Suprapubic skin (tissue), 4 donors: ENCODE results near the gene CELF5.

ENCODE experiments used
- CTCF ChIP-seq, 2 donors: fragments of 200-600 bp in 1 of 2; fragments of 450-650 bp in 1 of 2; sonication (generic) in 1 of 2; IDR thresholded peaks; one replicate each; pipeline ENCODE4 v1.5.1; 2016 to 2019; ENCODE audit warnings: antibody characterized with exemption in 2 of 2, mild to moderate bottlenecking in 1 of 2, moderate library complexity in 1 of 2
- EP300 ChIP-seq: sonication (generic); formaldehyde crosslinking; IDR thresholded peaks from one replicate; pipeline ENCODE4 v1.6.1; 2017; ENCODE audit warnings: antibody characterized with exemption
- POLR2AphosphoS5 ChIP-seq, 3 donors: sonication (generic); formaldehyde crosslinking; IDR thresholded peaks; one replicate each; pipeline ENCODE4 v1.6.1; 2017; ENCODE audit warnings: antibody characterized with exemption in 3 of 3

GRCh38 chr19:3283246-3283751 lies 58.8 kb downstream of the CELF5 start:
- TF ChIP-seq EP300 = no peak
- TF ChIP-seq CTCF (IDR thresholded peaks at IDR 0.05) = no peak
- TF ChIP-seq POLR2AphosphoS5 (IDR thresholded peaks at IDR 0.05) = no peak
